Activated effector memory CD4-positive, alpha-beta T cell treated with anti-CD3 and anti-CD28 coated beads, Interleukin-2, amount 50 U/mL, for 16 hours (primary cell): ENCODE measurements around the gene GPR137B.
A peak's percentile ranks its signal among the peaks of the same experiment; 100 is the strongest.

Experiments used
- DNase-seq: peaks from one replicate; pipeline ENCODE4 v3.0.0-alpha.2; 2020

The GPR137B gene

DNA sequence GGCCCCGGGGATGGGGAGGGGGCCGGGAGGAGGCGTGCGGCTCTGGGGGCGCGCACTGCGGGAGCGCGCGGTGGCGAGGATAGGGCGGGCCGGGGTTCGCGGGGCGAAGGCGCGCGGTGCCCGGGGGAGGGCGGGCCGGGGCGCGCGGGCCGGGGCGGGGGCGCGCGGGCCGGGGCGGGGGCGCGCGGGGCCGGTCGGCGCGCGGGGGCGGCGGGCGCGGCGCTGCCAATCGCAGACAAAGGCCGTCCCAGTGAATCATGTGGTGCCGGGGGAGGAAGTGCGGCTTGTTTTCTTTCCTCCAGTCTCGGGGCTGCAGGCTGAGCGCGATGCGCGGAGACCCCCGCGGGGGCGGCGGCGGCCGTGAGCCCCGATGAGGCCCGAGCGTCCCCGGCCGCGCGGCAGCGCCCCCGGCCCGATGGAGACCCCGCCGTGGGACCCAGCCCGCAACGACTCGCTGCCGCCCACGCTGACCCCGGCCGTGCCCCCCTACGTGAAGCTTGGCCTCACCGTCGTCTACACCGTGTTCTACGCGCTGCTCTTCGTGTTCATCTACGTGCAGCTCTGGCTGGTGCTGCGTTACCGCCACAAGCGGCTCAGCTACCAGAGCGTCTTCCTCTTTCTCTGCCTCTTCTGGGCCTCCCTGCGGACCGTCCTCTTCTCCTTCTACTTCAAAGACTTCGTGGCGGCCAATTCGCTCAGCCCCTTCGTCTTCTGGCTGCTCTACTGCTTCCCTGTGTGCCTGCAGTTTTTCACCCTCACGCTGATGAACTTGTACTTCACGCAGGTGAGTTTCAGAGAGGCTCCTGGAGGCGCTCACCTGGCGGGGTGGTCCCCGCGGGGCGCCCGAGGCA lies at the start of gene GPR137B:
Gene GPR137B (plus strand): TSS at position 287 of the 851 bp plus-strand sequence. CDS start 84 bp downstream, at position 371.
- peak; percentile 85 for DNase-seq

DNA sequence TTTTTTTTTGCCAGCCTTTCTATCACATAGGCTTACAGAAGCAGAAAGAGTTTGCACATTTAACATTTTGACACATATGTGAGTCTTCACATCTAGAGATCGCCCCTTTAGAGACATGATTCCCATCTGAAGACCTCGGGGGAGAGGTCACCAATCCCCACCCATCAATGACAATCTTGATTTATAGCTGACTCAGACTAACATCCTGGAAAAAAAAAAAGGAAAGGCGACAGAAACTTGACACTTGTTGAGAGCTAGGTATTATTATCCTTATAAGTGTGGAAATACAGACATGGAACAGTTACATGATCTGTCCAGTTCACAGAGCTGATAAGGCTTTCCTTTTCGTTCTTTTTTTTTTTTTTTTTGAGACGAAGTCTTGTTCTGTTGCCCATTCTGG lies 49.4 kb upstream of the GPR137B start:
- DNase-seq = no peak

- peak; percentile 33 for DNase-seq
Observed at GRCh38 chr1:236095705-236096520, 46.4 kb upstream of the GPR137B start.

DNA sequence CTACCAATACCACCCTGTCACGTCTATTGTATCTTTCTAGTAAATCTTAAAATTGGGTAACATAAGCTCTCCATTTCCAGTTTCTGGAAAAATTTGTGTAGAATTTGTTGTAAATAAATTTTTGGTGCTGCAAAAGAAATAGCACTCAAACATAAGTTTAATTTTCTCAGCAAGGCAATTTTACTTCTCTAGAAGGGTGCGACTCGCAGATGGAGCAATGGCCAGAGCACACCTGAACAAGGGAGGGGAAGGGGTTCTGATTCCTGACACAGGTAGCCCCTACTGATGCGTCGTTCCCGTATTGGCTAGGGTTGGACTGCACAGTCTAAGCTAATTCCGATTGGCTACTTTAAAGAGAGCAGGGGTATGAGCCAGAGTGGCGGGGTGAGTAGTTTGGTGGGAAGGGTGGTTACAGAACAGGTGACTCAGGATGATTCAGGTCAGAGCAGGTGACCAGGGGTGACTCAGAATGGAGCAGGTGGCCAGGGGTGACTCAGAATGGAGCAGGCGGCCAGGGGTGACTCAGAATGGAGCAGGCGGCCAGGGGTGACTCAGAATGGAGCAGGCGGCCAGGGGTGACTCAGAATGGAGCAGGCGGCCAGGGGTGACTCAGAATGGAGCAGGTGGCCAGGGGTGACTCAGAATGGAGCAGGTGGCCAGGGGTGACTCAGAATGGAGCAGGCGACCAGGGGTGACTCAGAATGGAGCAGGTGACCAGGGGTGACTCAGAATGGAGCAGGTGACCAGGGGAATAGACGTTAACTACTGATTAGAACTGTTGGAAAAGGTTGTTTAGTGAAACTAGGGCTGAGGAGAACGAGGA lies 45.5 kb upstream of the GPR137B start:
- DNase-seq = peak; percentile 95

DNA sequence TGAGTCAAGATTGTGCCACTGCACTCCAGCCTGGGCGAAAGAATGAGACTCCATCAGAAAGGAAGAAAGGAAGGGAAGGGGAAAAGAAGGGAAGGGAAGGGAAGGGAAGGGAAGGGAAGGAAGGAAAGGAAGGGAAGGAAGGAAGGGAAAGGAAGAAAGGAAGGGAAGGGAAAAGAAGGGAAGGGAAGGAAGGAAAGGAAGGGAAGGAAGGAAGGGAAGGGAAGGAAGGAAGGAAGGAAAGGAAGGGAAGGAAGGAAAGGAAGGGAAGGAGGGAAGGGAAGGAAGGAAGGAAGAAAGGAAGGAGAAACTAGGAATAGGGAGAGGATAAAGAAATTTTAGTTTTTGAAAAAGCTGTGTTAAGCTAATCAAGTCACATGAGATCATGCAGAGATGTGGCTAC lies 44.1 kb upstream of the GPR137B start:
- no peak for DNase-seq

- no peak for DNase-seq
Observed at GRCh38 chr1:236099355-236099974, 42.9 kb upstream of the GPR137B start.

DNA sequence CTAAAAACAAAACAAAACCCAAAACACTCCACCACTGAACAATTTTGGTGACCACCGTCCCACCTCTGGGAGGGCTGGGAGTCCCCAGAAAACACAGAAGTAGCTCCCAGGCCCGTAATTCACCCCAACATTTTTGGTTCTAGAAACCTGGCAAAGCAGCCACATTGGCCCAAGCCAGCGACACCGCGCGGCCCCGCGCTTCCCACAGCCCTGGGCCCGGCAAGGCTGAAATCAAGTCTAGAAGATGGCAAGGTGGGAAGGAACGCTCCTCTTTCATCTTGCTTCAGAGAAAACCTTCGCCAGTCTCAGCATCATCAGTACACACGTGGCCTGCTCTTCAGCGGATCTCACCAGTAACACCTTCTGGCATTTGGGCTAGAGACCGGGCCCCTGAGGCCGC lies 41.5 kb upstream of the GPR137B start:
- DNase-seq = no peak

GRCh38 chr1:236101233-236102200 lies 40.8 kb upstream of the GPR137B start:
- no peak for DNase-seq

- no peak for DNase-seq
Observed at GRCh38 chr1:236102611-236103010, 39.7 kb upstream of the GPR137B start.

- no peak for DNase-seq
Observed at GRCh38 chr1:236103059-236103458, 39.3 kb upstream of the GPR137B start.

GRCh38 chr1:236103646-236104218 lies 38.6 kb upstream of the GPR137B start:
- peak; percentile 77 for DNase-seq

GRCh38 chr1:236107121-236107907 lies 35.0 kb upstream of the GPR137B start:
- no peak for DNase-seq

GRCh38 chr1:236108027-236108648 lies 34.2 kb upstream of the GPR137B start:
- DNase-seq = no peak

GRCh38 chr1:236110137-236110536 lies 32.2 kb upstream of the GPR137B start:
- peak; percentile 61 for DNase-seq

DNA sequence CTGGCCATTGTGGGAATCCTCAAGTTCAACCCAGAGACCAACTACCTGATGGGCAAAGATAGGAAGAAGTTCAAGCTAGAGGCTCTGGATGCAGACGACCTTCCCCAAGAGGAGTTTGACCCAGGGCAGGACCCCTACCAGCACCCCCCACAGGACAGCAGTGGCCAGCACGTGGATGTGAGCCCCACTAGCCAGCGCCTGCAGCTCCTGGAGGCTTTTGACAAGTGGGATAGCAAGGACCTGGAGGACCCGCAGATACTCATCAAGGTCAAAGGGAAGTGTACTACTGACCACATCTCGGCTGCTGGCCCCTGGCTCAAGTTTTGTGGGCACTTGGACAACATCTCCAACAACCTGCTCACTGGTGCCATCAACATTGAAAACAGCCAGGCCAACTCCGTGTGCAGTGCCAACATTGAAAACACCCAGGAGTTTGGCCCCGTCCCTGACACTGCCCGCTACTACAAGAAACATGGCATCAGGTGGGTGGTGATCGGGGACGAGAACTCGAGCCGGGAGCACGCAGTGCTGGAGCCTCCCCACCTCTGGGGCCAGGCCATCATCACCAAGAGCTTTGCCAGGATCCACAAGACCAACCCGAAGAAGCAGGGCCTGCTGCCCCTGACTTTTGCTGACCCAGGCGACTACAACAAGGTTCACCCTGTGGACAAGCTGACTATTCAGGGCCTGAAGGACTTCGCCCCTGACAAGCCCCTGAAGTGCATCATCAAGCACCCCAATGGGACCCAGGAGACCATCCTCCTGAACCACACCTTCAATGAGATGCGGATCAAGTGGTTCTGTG lies 30.6 kb upstream of the GPR137B start:
- peak; percentile 60 for DNase-seq

DNA sequence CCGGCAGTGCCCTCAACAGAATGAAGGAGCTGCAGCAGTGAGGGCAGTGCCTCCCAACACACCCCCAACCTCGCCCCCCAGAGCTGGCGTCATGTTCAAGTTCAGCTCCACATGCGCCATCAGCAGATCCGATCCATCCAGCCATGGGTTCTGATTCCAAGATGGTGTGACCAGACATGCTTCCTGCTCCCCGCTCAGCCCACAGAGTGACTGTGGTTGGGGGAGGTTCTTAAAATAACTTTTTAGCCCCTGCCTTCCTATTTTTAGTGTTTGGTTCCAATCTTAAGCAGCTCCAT lies 30.1 kb upstream of the GPR137B start:
- no peak for DNase-seq

- DNase-seq = peak; percentile 48
Observed at GRCh38 chr1:236113324-236114032, 28.9 kb upstream of the GPR137B start.

DNA sequence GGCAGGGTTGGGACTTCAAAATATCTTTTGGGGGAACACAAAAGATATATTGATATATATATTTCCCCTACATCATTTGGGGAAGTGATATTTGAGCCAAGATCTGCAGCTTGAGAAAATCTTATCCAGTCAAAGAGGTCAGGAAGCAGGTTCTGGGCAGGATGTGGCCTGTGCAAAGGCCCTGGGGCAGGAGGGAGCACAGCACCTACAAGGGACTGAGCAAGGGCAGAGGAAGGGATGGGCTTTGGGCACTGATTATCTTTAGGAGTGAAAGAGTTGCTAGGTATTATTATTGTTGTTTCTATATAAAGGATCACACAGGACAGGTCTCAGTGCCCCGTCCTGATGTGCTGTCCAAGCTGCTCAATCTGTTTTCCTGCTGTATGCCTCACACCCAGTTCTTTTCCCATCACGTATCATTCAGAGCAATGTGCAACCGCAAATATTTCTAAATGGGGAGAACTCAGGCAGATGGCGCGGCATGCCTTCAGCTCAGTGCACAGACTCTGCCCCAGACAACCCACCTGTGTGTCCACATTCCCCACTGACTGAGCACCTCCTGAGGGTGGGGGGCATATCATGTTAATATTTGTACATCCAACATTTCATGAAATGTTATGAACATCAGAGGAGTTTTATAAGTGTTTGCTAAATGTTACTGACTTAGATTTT lies 28.1 kb upstream of the GPR137B start:
- DNase-seq = no peak
